ENCODE measurements around the gene SLC35A3. TPM values are rescaled to one million over a fixed set of nuclear protein-coding genes. Genes with fewer than 3 reads are reported as not detected.

Gene SLC35A3
- total and polyA plus RNA-seq, 10 of the 15 experiments (the other 5 are each of a cell fraction or from before 2014, with no cell fraction given): 3.6 to 24.3 (median 15.4) TPM

DNA sequence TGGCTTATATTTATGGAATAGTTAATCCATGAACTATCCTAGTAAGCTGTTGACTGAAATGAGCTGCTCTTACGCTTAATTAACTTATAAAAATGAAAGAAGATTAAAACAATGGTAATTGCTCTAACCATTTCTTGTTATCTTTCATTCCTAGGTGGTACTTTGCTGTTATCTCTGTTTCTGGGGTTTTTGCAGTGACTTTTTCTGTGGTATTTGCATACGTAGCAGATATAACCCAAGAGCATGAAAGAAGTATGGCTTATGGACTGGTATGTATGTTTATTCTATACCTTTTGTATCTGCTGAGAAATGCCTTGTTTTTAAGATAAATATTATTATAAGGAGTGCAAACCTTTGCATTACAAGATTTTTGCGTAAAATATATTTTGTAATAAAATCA is 91.9 kb downstream of the SLC35A3 start:
- Histone ChIP-seq H2AFZ (ENCODE audit: control insufficient read depth, low read depth, low read length) (no peak overlapping the region), H3K9ac (ENCODE audit: control insufficient read depth, insufficient read depth, low read length) (no peak overlapping the region), H3K4me3 (no peak overlapping the region), H3K27ac (ENCODE audit: control insufficient read depth, insufficient read depth) (no peak overlapping the region), H3K79me2 (ENCODE audit: control insufficient read depth, insufficient read depth, low read length) (peaks cover 8% of the 10 kb centered on the region), H4K20me1 (ENCODE audit: control insufficient read depth, insufficient read depth) (no peaks in the 10 kb centered on the region), H3K4me1 (ENCODE audit: control insufficient read depth, insufficient read depth, low read length) (no peaks in the 10 kb centered on the region), H3K27me3 (replicated peaks in 1 of 2; ENCODE audit: control insufficient read depth in 2 of 2, insufficient read depth in 2 of 2, low read length in 1 of 2) (no peaks in the 10 kb centered on the region), H3K9me3 (replicated peaks; ENCODE audit: control insufficient read depth, insufficient read depth, low read length) (no peaks in the 10 kb centered on the region), H3K36me3 (ENCODE audit: control insufficient read depth in 2 of 2, insufficient read depth in 2 of 2, low read length in 1 of 2) (peaks cover 11 to 25% of the 10 kb centered on the region in 2 experiments), H3K4me2 (ENCODE audit: control insufficient read depth, insufficient read depth) (no peak overlapping the region)
- no peak for FAIRE-seq
- in situ Hi-C loops (cut with MboI): no loop called here
- intact Hi-C loops (cut with micrococcal nuclease; ENCODE audit: unreplicated experiment): no loop called here
- ChIA-PET POLR2A (interaction anchor here (1.0 to 2.0 kb wide), 3 partner anchors 10 to 13 kb away, joined by 3 to 7 read pairs (median 4); no protein-coding TSS in a partner anchor), CTCF (interaction anchor here (0.8 to 1.1 kb wide), 3 partner anchors 9 to 17 kb away, joined by 3 to 4 read pairs (median 4); no protein-coding TSS in a partner anchor), RAD21 (ENCODE audit: unreplicated experiment) (interaction anchor here (1.6 kb wide), 1 partner anchor 19 kb away, joined by 4 read pairs; no protein-coding TSS in a partner anchor), SMC1A (ENCODE audit: uncharacterized antibody, unreplicated experiment) (interaction anchor here (1.1 to 2.0 kb wide), 5 partner anchors 11 to 31 kb away, joined by 3 to 8 read pairs (median 4); no protein-coding TSS in a partner anchor)
- 96% methylated on average over 3 of the region's 3 CpGs for WGBS (ENCODE audit: insufficient coverage, insufficient replicate concordance, low lambda C conversion rate, missing lambda C conversion rate)
- DNase-seq (ENCODE audit: low read depth, low spot score): no peak
- BruUV-seq (replicated peaks): no TSS peak
- no peak for ATAC-seq
- TF ChIP-seq, protein P1, sequence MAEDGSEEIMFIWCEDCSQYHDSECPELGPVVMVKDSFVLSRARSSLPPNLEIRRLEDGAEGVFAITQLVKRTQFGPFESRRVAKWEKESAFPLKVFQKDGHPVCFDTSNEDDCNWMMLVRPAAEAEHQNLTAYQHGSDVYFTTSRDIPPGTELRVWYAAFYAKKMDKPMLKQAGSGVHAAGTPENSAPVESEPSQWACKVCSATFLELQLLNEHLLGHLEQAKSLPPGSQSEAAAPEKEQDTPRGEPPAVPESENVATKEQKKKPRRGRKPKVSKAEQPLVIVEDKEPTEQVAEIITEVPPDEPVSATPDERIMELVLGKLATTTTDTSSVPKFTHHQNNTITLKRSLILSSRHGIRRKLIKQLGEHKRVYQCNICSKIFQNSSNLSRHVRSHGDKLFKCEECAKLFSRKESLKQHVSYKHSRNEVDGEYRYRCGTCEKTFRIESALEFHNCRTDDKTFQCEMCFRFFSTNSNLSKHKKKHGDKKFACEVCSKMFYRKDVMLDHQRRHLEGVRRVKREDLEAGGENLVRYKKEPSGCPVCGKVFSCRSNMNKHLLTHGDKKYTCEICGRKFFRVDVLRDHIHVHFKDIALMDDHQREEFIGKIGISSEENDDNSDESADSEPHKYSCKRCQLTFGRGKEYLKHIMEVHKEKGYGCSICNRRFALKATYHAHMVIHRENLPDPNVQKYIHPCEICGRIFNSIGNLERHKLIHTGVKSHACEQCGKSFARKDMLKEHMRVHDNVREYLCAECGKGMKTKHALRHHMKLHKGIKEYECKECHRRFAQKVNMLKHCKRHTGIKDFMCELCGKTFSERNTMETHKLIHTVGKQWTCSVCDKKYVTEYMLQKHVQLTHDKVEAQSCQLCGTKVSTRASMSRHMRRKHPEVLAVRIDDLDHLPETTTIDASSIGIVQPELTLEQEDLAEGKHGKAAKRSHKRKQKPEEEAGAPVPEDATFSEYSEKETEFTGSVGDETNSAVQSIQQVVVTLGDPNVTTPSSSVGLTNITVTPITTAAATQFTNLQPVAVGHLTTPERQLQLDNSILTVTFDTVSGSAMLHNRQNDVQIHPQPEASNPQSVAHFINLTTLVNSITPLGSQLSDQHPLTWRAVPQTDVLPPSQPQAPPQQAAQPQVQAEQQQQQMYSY (CRISPR knock-in tag; IDR thresholded peaks at IDR 0.05): no peak
- TF ChIP-seq FOXM1 (IDR thresholded peaks at IDR 0.05; ENCODE audit: low read depth, low read length): no peak
- no peak for TF ChIP-seq BRCA1 (IDR thresholded peaks at IDR 0.05; ENCODE audit: low read depth, low read length)
- no peak for TF ChIP-seq KDM1A (IDR thresholded peaks at IDR 0.05; ENCODE audit: borderline replicate concordance)
- no peak for TF ChIP-seq MEF2A (IDR thresholded peaks at IDR 0.05; ENCODE audit: insufficient read depth, low read depth, low read length)
- TF ChIP-seq NRF1 (conservative IDR thresholded peaks at IDR 0.05; ENCODE audit: low read depth, low read length): no peak
- TF ChIP-seq MXI1 (IDR thresholded peaks at IDR 0.05; ENCODE audit: low read depth, low read length): no peak
- no peak for TF ChIP-seq ESRRA (IDR thresholded peaks at IDR 0.05; ENCODE audit: low read length)
- TF ChIP-seq, protein P2, sequence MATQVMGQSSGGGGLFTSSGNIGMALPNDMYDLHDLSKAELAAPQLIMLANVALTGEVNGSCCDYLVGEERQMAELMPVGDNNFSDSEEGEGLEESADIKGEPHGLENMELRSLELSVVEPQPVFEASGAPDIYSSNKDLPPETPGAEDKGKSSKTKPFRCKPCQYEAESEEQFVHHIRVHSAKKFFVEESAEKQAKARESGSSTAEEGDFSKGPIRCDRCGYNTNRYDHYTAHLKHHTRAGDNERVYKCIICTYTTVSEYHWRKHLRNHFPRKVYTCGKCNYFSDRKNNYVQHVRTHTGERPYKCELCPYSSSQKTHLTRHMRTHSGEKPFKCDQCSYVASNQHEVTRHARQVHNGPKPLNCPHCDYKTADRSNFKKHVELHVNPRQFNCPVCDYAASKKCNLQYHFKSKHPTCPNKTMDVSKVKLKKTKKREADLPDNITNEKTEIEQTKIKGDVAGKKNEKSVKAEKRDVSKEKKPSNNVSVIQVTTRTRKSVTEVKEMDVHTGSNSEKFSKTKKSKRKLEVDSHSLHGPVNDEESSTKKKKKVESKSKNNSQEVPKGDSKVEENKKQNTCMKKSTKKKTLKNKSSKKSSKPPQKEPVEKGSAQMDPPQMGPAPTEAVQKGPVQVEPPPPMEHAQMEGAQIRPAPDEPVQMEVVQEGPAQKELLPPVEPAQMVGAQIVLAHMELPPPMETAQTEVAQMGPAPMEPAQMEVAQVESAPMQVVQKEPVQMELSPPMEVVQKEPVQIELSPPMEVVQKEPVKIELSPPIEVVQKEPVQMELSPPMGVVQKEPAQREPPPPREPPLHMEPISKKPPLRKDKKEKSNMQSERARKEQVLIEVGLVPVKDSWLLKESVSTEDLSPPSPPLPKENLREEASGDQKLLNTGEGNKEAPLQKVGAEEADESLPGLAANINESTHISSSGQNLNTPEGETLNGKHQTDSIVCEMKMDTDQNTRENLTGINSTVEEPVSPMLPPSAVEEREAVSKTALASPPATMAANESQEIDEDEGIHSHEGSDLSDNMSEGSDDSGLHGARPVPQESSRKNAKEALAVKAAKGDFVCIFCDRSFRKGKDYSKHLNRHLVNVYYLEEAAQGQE (IDR thresholded peaks at IDR 0.05; ENCODE audit: low read depth, low read length): no peak
- TF ChIP-seq ASH2L (IDR thresholded peaks at IDR 0.05; ENCODE audit: borderline replicate concordance, low read depth): no peak
- no peak for TF ChIP-seq RAD21 (IDR thresholded peaks at IDR 0.05; ENCODE audit: insufficient read depth, low read depth, low read length)
- TF ChIP-seq PAX5 (IDR thresholded peaks at IDR 0.05; ENCODE audit: borderline replicate concordance, low read depth, low read length): no peak
- TF ChIP-seq HDAC6 (IDR thresholded peaks at IDR 0.05; ENCODE audit: unreplicated experiment): no peak
- TF ChIP-seq, protein P3, sequence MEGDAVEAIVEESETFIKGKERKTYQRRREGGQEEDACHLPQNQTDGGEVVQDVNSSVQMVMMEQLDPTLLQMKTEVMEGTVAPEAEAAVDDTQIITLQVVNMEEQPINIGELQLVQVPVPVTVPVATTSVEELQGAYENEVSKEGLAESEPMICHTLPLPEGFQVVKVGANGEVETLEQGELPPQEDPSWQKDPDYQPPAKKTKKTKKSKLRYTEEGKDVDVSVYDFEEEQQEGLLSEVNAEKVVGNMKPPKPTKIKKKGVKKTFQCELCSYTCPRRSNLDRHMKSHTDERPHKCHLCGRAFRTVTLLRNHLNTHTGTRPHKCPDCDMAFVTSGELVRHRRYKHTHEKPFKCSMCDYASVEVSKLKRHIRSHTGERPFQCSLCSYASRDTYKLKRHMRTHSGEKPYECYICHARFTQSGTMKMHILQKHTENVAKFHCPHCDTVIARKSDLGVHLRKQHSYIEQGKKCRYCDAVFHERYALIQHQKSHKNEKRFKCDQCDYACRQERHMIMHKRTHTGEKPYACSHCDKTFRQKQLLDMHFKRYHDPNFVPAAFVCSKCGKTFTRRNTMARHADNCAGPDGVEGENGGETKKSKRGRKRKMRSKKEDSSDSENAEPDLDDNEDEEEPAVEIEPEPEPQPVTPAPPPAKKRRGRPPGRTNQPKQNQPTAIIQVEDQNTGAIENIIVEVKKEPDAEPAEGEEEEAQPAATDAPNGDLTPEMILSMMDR (IDR thresholded peaks at IDR 0.05 in 2 of 3, conservative IDR thresholded peaks at IDR 0.05 in 1 of 3; ENCODE audit: control insufficient read depth in 2 of 3, extremely low read depth in 1 of 3, insufficient read depth in 1 of 3, low read depth in 3 of 3, low read length in 3 of 3): no peak
- no peak for TF ChIP-seq CBFB (IDR thresholded peaks at IDR 0.05; ENCODE audit: low read depth)
- no peak for TF ChIP-seq HDAC2 (IDR thresholded peaks at IDR 0.05)
